MCF 10A (cell line): ENCODE data around the gene CRADD. TPM values are rescaled to one million over a fixed set of nuclear protein-coding genes. Genes with fewer than 3 reads are reported as not detected.
"Not testable (repeated sequence)": the region's sequence is repeated elsewhere in the genome, so short reads cannot be mapped to it uniquely, and the experiment has no call there.

Experiments
- BruUV-seq: library from RNA; stranded (reverse); fragments of 400-500 nt; replicated peaks from 2 replicates; lab custom pipeline; 2021; lab: Mats Ljungman, UMichigan
- CTCF ChIA-PET: fragments of 300-600 bp; sonication (Branson Sonifier 250); formaldehyde crosslinking; extraction: SDS; loops from one replicate; lab custom pipeline; 2021; ENCODE audit warnings: antibody characterized with exemption, inconsistent platforms; lab: Yijun Ruan, JAX
- POLR2A ChIA-PET: fragments of 300-600, 350-650 bp; sonication (Branson Sonifier 250); formaldehyde crosslinking; extraction: SDS; loops from one replicate; lab custom pipeline; 2020; ENCODE audit warnings: antibody characterized with exemption, inconsistent platforms; lab: Yijun Ruan, JAX
- DNase-seq: peaks from one replicate; pipeline ENCODE4 v3.0.0-alpha.2; 2018; ENCODE audit not compliant: unreplicated experiment
- H3K27ac Mint-ChIP-seq: one replicate; pipeline ENCODE4 v1.8.0; 2022; ENCODE audit warnings: mild to moderate bottlenecking, low read depth, mixed read lengths; ENCODE audit not compliant: unreplicated experiment
- H3K27me3 Mint-ChIP-seq: one replicate; pipeline ENCODE4 v1.8.0; 2022; ENCODE audit warnings: mixed read lengths; ENCODE audit not compliant: insufficient read depth, unreplicated experiment
- H3K36me3 Mint-ChIP-seq: one replicate; pipeline ENCODE4 v1.8.0; 2022; ENCODE audit warnings: mild to moderate bottlenecking, moderate library complexity, mixed read lengths; ENCODE audit not compliant: insufficient read depth, unreplicated experiment
- H3K4me1 Mint-ChIP-seq: one replicate; pipeline ENCODE4 v1.8.0; 2022; ENCODE audit warnings: mixed read lengths; ENCODE audit not compliant: insufficient read depth, unreplicated experiment
- H3K4me3 Mint-ChIP-seq: one replicate; pipeline ENCODE4 v1.8.0; 2022; ENCODE audit warnings: mild to moderate bottlenecking, moderate library complexity, mixed read lengths; ENCODE audit not compliant: unreplicated experiment
- H3K9me3 Mint-ChIP-seq: one replicate; pipeline ENCODE4 v1.8.0; 2022; ENCODE audit warnings: mixed read lengths; ENCODE audit not compliant: unreplicated experiment
- CTCF ChIP-seq: fragments of 200-600 bp; IDR thresholded peaks from one replicate; pipeline ENCODE4 v1.8.0; 2022; ENCODE audit warnings: antibody characterized with exemption, mild to moderate bottlenecking; ENCODE audit not compliant: unreplicated experiment
- intact Hi-C: fragments of 100-400 bp; cut with micrococcal nuclease; formaldehyde crosslinking; loops from 2 replicates; pipeline ENCODE4 v1.14.1; 2022
- total RNA-seq: library from RNA; stranded (reverse); gene quantifications from 2 replicates; pipeline ENCODE4 v1.2.3, GENCODE V29; 2022

The CRADD gene
- total RNA-seq, 1 experiment from 2014 or later = 15.4 TPM

- POLR2A ChIA-PET = interaction anchor here (0.6 kb wide), 1 partner anchor 298 kb away, joined by 3 read pairs; no protein-coding TSS in a partner anchor
- Mint-ChIP-seq H3K27me3 (no peaks in the 10 kb centered on the region), H3K9me3 (peaks cover 41% of the 10 kb centered on the region), H3K36me3 (peaks cover 6% of the 10 kb centered on the region), H3K4me1 (peaks cover 6% of the 10 kb centered on the region), H3K27ac (peak overlapping the region; percentile 63), H3K4me3 (no peak overlapping the region)
- CTCF ChIA-PET = no interaction called here
- TF ChIP-seq CTCF = no peak
- intact Hi-C loops = no loop called here
- no TSS peak for BruUV-seq
- no peak for DNase-seq
Measured at GRCh38 chr12:93868771-93869170, 191.6 kb downstream of the CRADD start.

GRCh38 chr12:93870020-93870795 is 193.0 kb downstream of the CRADD start:
- peaks cover 6% of the 10 kb centered on the region for H3K4me1 Mint-ChIP-seq
- H3K27me3 Mint-ChIP-seq = no peaks in the 10 kb centered on the region
- H3K9me3 Mint-ChIP-seq = peaks cover 51% of the 10 kb centered on the region
- no peak overlapping the region for H3K27ac Mint-ChIP-seq
- POLR2A ChIA-PET = no interaction called here
- CTCF ChIA-PET = interaction anchor here (0.6 to 1.0 kb wide), 2 partner anchors 85 to 178 kb away, joined by 3 read pairs; no protein-coding TSS in a partner anchor
- intact Hi-C loops = no loop called here
- DNase-seq = no peak
- BruUV-seq = no TSS peak
- no peak for TF ChIP-seq CTCF
- peaks cover 6% of the 10 kb centered on the region for H3K36me3 Mint-ChIP-seq
- no peak overlapping the region for H3K4me3 Mint-ChIP-seq

- H3K36me3 Mint-ChIP-seq, intact Hi-C loops, BruUV-seq, POLR2A ChIA-PET, CTCF ChIA-PET, H3K4me1 Mint-ChIP-seq, H3K4me3 Mint-ChIP-seq, DNase-seq, H3K27me3 Mint-ChIP-seq, H3K27ac Mint-ChIP-seq: not testable (repeated sequence)
- peaks cover 59% of the 10 kb centered on the region for H3K9me3 Mint-ChIP-seq
Measured at GRCh38 chr12:93871566-93871965, 194.4 kb downstream of the CRADD start.

GRCh38 chr12:93873561-93873960 is 196.4 kb downstream of the CRADD start:
- peaks cover 6% of the 10 kb centered on the region for H3K36me3 Mint-ChIP-seq
- BruUV-seq = no TSS peak
- no peak overlapping the region for H3K4me3 Mint-ChIP-seq
- POLR2A ChIA-PET = no interaction called here
- DNase-seq = no peak
- H3K9me3 Mint-ChIP-seq = peaks cover 49% of the 10 kb centered on the region
- H3K27me3 Mint-ChIP-seq = no peaks in the 10 kb centered on the region
- intact Hi-C loops = no loop called here
- CTCF ChIA-PET = no interaction called here
- H3K4me1 Mint-ChIP-seq = peaks cover 6% of the 10 kb centered on the region
- TF ChIP-seq CTCF = no peak
- H3K27ac Mint-ChIP-seq = no peak overlapping the region
